Fibroblast of lung (primary cell): ENCODE results near the gene RNF43.

Source experiments
- CTCF ChIP-seq, 2 donors: IDR thresholded peaks in 1 of 2; conservative IDR thresholded peaks in 1 of 2; 1 replicate in 1 of 2; 2 replicates in 1 of 2; pipeline ENCODE4 v1.5.1; 2011 to 2012; ENCODE audit warnings: low read length in 2 of 2, control low read depth in 1 of 2, inconsistent platforms in 1 of 2, low read depth in 1 of 2, mild to moderate bottlenecking in 1 of 2
- EZH2 ChIP-seq: IDR thresholded peaks from 2 replicates; pipeline ENCODE4 v1.5.1; 2012; ENCODE audit warnings: low read length, control low read depth, mild to moderate bottlenecking; ENCODE audit errors: missing control alignments

GRCh38 chr17:58371300-58371950 lies 45.9 kb downstream of the RNF43 start:
- TF ChIP-seq CTCF (conservative IDR thresholded peaks at IDR 0.05 in 1 of 2, IDR thresholded peaks at IDR 0.05 in 1 of 2; ENCODE audit: low read depth in 1 of 2, low read length in 2 of 2) (no peak), EZH2 (no peak)
